ENCODE results near the gene GABARAP. TPM values are rescaled to one million over a fixed set of nuclear protein-coding genes. Genes with fewer than 3 reads are reported as not detected.

Gene GABARAP
- total and polyA plus RNA-seq, 10 of the 15 experiments (the other 5 are each of a cell fraction or from before 2014, with no cell fraction given), result 134 to 613 (median 285) TPM

GRCh38 chr17:7219229-7219811 is 22.9 kb downstream of the GABARAP start:
- ChIA-PET SMC1A (ENCODE audit: uncharacterized antibody, unreplicated experiment) (interaction anchor here (0.6 to 4.8 kb wide), 7 partner anchors 9 to 173 kb away, joined by 3 to 34 read pairs (median 4); partner anchors contain the start of genes DVL2 and GABARAP), RAD21 (ENCODE audit: unreplicated experiment) (interaction anchor here (0.9 to 3.2 kb wide), 10 partner anchors 10 to 173 kb away, joined by 3 to 51 read pairs (median 4); partner anchors contain the start of genes CTDNEP1, ELP5, GABARAP and NEURL4), CTCF (interaction anchor here (2.1 to 5.1 kb wide), 8 partner anchors 13 to 173 kb away, joined by 4 to 70 read pairs (median 18); partner anchors contain the start of genes DVL2, GABARAP and PHF23), POLR2A (interaction anchor here (0.6 to 5.9 kb wide), 7 partner anchors 14 to 334 kb away, joined by 3 to 60 read pairs (median 22); partner anchors contain the start of genes ACAP1, CTDNEP1, DVL2 and ELP5)
- peak; percentile 48; the same call in 1 of the 2 replicates for TF ChIP-seq HDGF (IDR thresholded peaks at IDR 0.05)
- no peak for TF ChIP-seq CREM (IDR thresholded peaks at IDR 0.05; ENCODE audit: low read depth)
- 0 out of 2 replicates have a peak, but pooled peaks have one; percentile 19 for TF ChIP-seq MLLT1 (IDR thresholded peaks at IDR 0.05)
- peak; percentile 6 for TF ChIP-seq SP1 (IDR thresholded peaks at IDR 0.05; ENCODE audit: low read depth, low read length)
- peak in 1 of 2 experiments; percentile 33; a peak in 1 of 4 replicates for TF ChIP-seq IKZF2 (IDR thresholded peaks at IDR 0.05)
- BruUV-seq (replicated peaks), result no TSS peak
- Histone ChIP-seq H3K4me2 (ENCODE audit: control insufficient read depth, insufficient read depth) (peak overlapping the region; percentile 97), H3K27me3 (replicated peaks in 1 of 2; ENCODE audit: control insufficient read depth in 2 of 2, insufficient read depth in 2 of 2, low read length in 1 of 2) (no peaks in the 10 kb centered on the region), H3K27ac (ENCODE audit: control insufficient read depth, insufficient read depth) (peak overlapping the region; percentile 92), H3K4me3 (peak overlapping the region; percentile 81), H3K36me3 (ENCODE audit: control insufficient read depth in 2 of 2, insufficient read depth in 2 of 2, low read length in 1 of 2) (peaks cover 8 to 11% of the 10 kb centered on the region in 2 experiments), H3K79me2 (ENCODE audit: control insufficient read depth, insufficient read depth, low read length) (peaks cover 14% of the 10 kb centered on the region), H4K20me1 (ENCODE audit: control insufficient read depth, insufficient read depth) (no peaks in the 10 kb centered on the region), H3K9me3 (replicated peaks; ENCODE audit: control insufficient read depth, insufficient read depth, low read length) (no peaks in the 10 kb centered on the region), H2AFZ (ENCODE audit: control insufficient read depth, low read depth, low read length) (peak overlapping the region; percentile 39), H3K9ac (ENCODE audit: control insufficient read depth, insufficient read depth, low read length) (peak overlapping the region; percentile 86), H3K4me1 (ENCODE audit: control insufficient read depth, insufficient read depth, low read length) (peaks cover 15% of the 10 kb centered on the region)
- intact Hi-C loops (cut with micrococcal nuclease; ENCODE audit: unreplicated experiment), result no loop called here
- ATAC-seq (no peak), DNase-seq (ENCODE audit: low read depth, low spot score) (no peak), FAIRE-seq (no peak)
- WGBS (ENCODE audit: insufficient coverage, insufficient replicate concordance, low lambda C conversion rate, missing lambda C conversion rate), result 19% methylated on average over 12 of the region's 12 CpGs
- in situ Hi-C loops (cut with MboI), result no loop called here

Measured in GM12878 (cell line).